DND-41 (cell line): ENCODE data around the gene OPCML.

Experiments used
- ATAC-seq: fragments of 200-7000 bp; cut with Tn5 transposase; 3 replicates; pipeline ENCODE4 v1.9.1; 2021; ENCODE audit warnings: low read depth; ENCODE audit not compliant: insufficient read depth
- DNase-seq: peaks from one replicate; pipeline ENCODE4 v3.0.0-alpha.2; 2020
- H2AFZ ChIP-seq: 2 replicates; pipeline ENCODE4 v1.6.0; 2012; ENCODE audit warnings: low read depth, low read length
- H3K27ac ChIP-seq: 2 replicates; pipeline ENCODE4 v1.5.1; 2012; ENCODE audit warnings: low read length, inconsistent platforms
- H3K27me3 ChIP-seq: fragments of 200-600 bp; sonication (generic); 2 replicates; pipeline ENCODE4 v1.6.0; 2012; ENCODE audit warnings: low read length, mild to moderate bottlenecking, inconsistent platforms; ENCODE audit not compliant: insufficient read depth, poor library complexity
- H3K36me3 ChIP-seq: 2 replicates; pipeline ENCODE4 v1.5.1; 2012; ENCODE audit warnings: low read length, inconsistent platforms; ENCODE audit not compliant: insufficient read depth
- H3K4me1 ChIP-seq: 2 replicates; pipeline ENCODE4 v1.5.1; 2012; ENCODE audit warnings: mild to moderate bottlenecking, low read length; ENCODE audit not compliant: insufficient read depth
- H3K4me2 ChIP-seq: 2 replicates; pipeline ENCODE4 v1.6.0; 2012; ENCODE audit warnings: mild to moderate bottlenecking, moderate library complexity, low read length, inconsistent platforms; ENCODE audit not compliant: insufficient read depth
- H3K4me3 ChIP-seq, 2 experiments: fragments of 200-600 bp in 1 of 2; shearing (Covaris generic) in 1 of 2; 2 replicates each; pipeline ENCODE4 v1.5.1; 2012 to 2016; ENCODE audit warnings: inconsistent platforms in 2 of 2, low read length in 2 of 2, mild to moderate bottlenecking in 2 of 2, low read depth in 1 of 2, moderate library complexity in 1 of 2
- H3K79me2 ChIP-seq: 2 replicates; pipeline ENCODE4 v1.6.0; 2012; ENCODE audit warnings: low read length, inconsistent platforms; ENCODE audit not compliant: insufficient read depth
- H3K9ac ChIP-seq: 2 replicates; pipeline ENCODE4 v1.6.0; 2012; ENCODE audit warnings: low read depth, mild to moderate bottlenecking, inconsistent platforms, low read length, moderate library complexity
- H3K9me3 ChIP-seq: 2 replicates; pipeline ENCODE4 v1.5.1; 2012; ENCODE audit warnings: low read length, moderate library complexity, mild to moderate bottlenecking, inconsistent platforms; ENCODE audit not compliant: insufficient read depth, severe bottlenecking
- H4K20me1 ChIP-seq: 2 replicates; pipeline ENCODE4 v1.6.0; 2012; ENCODE audit warnings: low read length; ENCODE audit not compliant: insufficient read depth
- EZH2 ChIP-seq: IDR thresholded peaks from 3 replicates; pipeline ENCODE4 v1.6.1; 2012; ENCODE audit warnings: borderline replicate concordance, low read depth, mild to moderate bottlenecking, moderate library complexity, low read length, inconsistent platforms; ENCODE audit not compliant: severe bottlenecking
- TF ChIP-seq, protein P1 (sequence below): IDR thresholded peaks from 2 replicates; pipeline ENCODE4 v1.5.1; 2012; ENCODE audit warnings: borderline replicate concordance, low read length, moderate library complexity, mild to moderate bottlenecking; ENCODE audit not compliant: poor library complexity, severe bottlenecking; ENCODE audit errors: extremely low read depth

OPCML gene

DNA sequence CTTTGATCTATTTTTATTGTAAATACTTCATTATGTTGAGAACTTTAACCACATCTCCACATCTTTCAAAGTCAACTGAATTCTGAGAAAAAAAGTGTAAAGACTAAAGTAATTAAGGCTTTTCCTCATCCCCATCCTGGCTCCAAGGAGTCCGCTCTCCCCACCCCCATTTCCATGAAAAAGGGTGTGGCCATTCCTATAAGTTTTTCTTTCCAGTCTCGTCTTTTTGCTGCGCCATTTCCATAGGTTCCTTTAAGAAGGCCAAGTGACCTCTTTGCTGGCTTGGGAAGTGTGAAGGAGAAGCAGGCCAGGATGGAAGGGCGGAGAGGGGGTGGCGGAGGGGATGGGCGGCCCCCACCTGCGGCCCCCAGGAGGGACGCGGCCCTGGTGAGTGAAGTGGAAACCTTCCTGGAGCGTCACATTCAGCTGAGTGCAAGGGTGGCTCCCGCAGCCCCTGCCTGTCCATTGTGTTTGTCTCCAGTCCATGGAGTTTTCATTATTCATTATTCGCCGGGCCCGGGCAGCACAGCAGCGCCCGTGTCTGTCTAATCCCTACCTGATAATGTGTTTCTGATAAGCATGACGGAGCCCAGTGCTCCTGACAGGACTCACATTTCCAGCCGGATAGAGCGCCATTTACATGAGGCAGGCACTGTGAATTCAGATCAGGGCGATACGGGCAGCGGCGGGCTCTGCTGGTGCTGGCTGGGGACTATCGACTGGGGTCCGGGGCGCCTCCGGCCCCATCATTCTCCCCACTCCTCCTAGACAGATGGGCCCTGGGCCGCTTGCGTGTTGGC lies 739.8 kb downstream of the OPCML start:
- H3K27ac ChIP-seq: no peak overlapping the region
- TF ChIP-seq EZH2: no peak
- TF ChIP-seq, protein P1, sequence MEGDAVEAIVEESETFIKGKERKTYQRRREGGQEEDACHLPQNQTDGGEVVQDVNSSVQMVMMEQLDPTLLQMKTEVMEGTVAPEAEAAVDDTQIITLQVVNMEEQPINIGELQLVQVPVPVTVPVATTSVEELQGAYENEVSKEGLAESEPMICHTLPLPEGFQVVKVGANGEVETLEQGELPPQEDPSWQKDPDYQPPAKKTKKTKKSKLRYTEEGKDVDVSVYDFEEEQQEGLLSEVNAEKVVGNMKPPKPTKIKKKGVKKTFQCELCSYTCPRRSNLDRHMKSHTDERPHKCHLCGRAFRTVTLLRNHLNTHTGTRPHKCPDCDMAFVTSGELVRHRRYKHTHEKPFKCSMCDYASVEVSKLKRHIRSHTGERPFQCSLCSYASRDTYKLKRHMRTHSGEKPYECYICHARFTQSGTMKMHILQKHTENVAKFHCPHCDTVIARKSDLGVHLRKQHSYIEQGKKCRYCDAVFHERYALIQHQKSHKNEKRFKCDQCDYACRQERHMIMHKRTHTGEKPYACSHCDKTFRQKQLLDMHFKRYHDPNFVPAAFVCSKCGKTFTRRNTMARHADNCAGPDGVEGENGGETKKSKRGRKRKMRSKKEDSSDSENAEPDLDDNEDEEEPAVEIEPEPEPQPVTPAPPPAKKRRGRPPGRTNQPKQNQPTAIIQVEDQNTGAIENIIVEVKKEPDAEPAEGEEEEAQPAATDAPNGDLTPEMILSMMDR: no peak
- no peak overlapping the region for H3K9ac ChIP-seq
- no peak overlapping the region for H2AFZ ChIP-seq
- no peaks in the 10 kb centered on the region for H3K79me2 ChIP-seq
- no peaks in the 10 kb centered on the region for H4K20me1 ChIP-seq
- DNase-seq: no peak
- H3K36me3 ChIP-seq: no peaks in the 10 kb centered on the region
- H3K4me3 ChIP-seq: no peak overlapping the region
- no peak for ATAC-seq
- no peaks in the 10 kb centered on the region for H3K9me3 ChIP-seq
- H3K4me2 ChIP-seq: no peak overlapping the region
- H3K4me1 ChIP-seq: peaks cover 6% of the 10 kb centered on the region; the same call in 1 of the 2 replicates
- H3K27me3 ChIP-seq: no peaks in the 10 kb centered on the region

DNA sequence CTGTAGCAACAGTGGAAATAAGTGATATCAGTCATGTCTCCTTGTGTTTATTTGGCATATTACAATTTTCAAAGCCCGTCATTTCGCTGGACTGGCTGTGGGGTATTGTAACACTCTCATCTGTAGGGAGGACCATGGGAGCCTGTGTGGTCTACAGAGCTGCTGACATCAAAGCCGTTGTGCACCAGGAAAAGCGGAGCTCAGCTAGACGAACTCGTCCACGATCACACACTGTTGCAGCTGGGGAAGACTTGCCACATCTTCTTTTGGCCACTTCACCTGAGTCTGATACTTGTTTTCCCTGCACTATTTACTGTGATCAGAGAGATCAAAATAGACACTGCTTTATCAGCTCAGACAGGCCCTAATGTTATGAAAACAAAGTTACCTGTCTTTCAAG lies 741.3 kb downstream of the OPCML start:
- ATAC-seq (no peak), DNase-seq (no peak)
- no peaks in the 10 kb centered on the region for H3K79me2 ChIP-seq
- H3K4me2 ChIP-seq: no peak overlapping the region
- TF ChIP-seq, protein P1: no peak
- H3K9ac ChIP-seq: no peak overlapping the region
- H3K4me1 ChIP-seq: peaks cover 6% of the 10 kb centered on the region; the same call in 1 of the 2 replicates
- no peak overlapping the region for H2AFZ ChIP-seq
- no peak overlapping the region for H3K4me3 ChIP-seq
- no peaks in the 10 kb centered on the region for H3K36me3 ChIP-seq
- H4K20me1 ChIP-seq: no peaks in the 10 kb centered on the region
- H3K27me3 ChIP-seq: no peaks in the 10 kb centered on the region
- no peaks in the 10 kb centered on the region for H3K9me3 ChIP-seq
- no peak overlapping the region for H3K27ac ChIP-seq

DNA sequence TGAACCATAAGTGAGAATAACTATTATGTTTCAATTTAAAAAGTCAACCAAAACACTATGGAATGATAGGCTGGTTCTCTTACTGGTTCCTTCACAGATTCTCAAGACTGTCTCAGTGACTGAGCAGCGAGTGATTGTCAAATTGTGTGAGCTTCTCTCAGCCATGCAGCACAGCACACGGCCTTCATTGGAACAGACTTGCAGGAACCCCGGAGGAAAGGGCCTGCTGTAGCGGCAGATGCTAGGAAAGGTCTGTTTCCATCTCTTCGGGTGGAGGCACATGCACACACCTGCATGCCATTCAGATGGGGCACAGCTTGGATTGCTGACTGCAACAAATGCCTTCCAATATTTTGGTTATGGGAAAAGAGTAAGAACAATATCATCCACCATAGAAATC lies 741.8 kb downstream of the OPCML start:
- Histone ChIP-seq H3K4me1 (peaks cover 6% of the 10 kb centered on the region; the same call in 1 of the 2 replicates), H4K20me1 (no peaks in the 10 kb centered on the region), H3K79me2 (no peaks in the 10 kb centered on the region), H3K36me3 (no peaks in the 10 kb centered on the region), H3K4me3 (no peak overlapping the region), H3K4me2 (no peak overlapping the region), H3K9ac (no peak overlapping the region), H3K9me3 (no peaks in the 10 kb centered on the region), H3K27me3 (no peaks in the 10 kb centered on the region), H2AFZ (no peak overlapping the region), H3K27ac (no peak overlapping the region)
- ATAC-seq (no peak), DNase-seq (no peak)
- TF ChIP-seq, protein P1: no peak
- no peak for TF ChIP-seq EZH2
